Lower leg skin (tissue), 4 donors: ENCODE data around the gene ABCC2. TPM values are rescaled to one million over a fixed set of nuclear protein-coding genes. Genes with fewer than 3 reads are reported as not detected.
"Not testable (repeated sequence)": the region's sequence is repeated elsewhere in the genome, so short reads cannot be mapped to it uniquely, and the experiment has no call there.

ENCODE experiments used
- DNase-seq, 2 donors: peaks; one replicate each; pipeline ENCODE4 v3.0.0-alpha.2; 2019; ENCODE audit warnings: low spot score in 2 of 2
- H3K4me3 ChIP-seq: fragments of 200-600 bp; sonication (generic); 2 replicates; pipeline ENCODE4 v1.5.1; 2017; ENCODE audit warnings: mild to moderate bottlenecking, low read depth; ENCODE audit not compliant: poor library complexity, severe bottlenecking
- CTCF ChIP-seq, 3 donors: fragments of 450-650 bp; IDR thresholded peaks; one replicate each; pipeline ENCODE4 v1.5.1; 2016; ENCODE audit warnings: antibody characterized with exemption in 3 of 3, mild to moderate bottlenecking in 3 of 3, moderate library complexity in 2 of 3
- POLR2A ChIP-seq, 2 donors: fragments of 450-650 bp; IDR thresholded peaks; one replicate each; pipeline ENCODE4 v1.6.1; 2016 to 2017; ENCODE audit warnings: antibody characterized with exemption in 2 of 2, mild to moderate bottlenecking in 1 of 2, moderate library complexity in 1 of 2
- WGBS, 2 donors: methylation state at CpG; one replicate each; pipeline ENCODE4 v1.1.5; 2018; 5-methylcytosine and 5-hydroxymethylcytosine counted together
- intact Hi-C: fragments of 100-400 bp; cut with DNase I; formaldehyde crosslinking; loops from one replicate; pipeline ENCODE4 v1.15.0; 2023; ENCODE audit warnings: low total_unique reads
- total RNA-seq, 4 donors: library from RNA; depleted of rRNA; stranded (reverse); fragments of >200 nt; gene quantifications; one replicate each; pipeline ENCODE4 v1.1.0, GENCODE V29; 2016

The ABCC2 gene
- total RNA-seq, 4 donors from 2014 or later = 0.46 to 2.0 (median 1.9) TPM

- intact Hi-C loops = no loop called here
- DNase-seq = no peak
- TF ChIP-seq POLR2A (IDR thresholded peaks at IDR 0.05) = no peak
- no peak for TF ChIP-seq CTCF (IDR thresholded peaks at IDR 0.05)
- H3K4me3 ChIP-seq = no peak overlapping the region
- WGBS, 2 donors = 88 to 94% methylated on average over 5 of the region's 5 CpGs
These were observed 93.0 kb downstream of the ABCC2 start for GRCh38 chr10:99875473-99875872.

- WGBS, 2 donors = 84 to 86% methylated on average over 19 of the region's 19 CpGs
- TF ChIP-seq POLR2A (IDR thresholded peaks at IDR 0.05) = no peak
- no peak for TF ChIP-seq CTCF (IDR thresholded peaks at IDR 0.05)
- intact Hi-C loops = no loop called here
- no peak for DNase-seq
- H3K4me3 ChIP-seq = no peak overlapping the region
These were observed 97.8 kb downstream of the ABCC2 start for GRCh38 chr10:99880080-99880835.

- H3K4me3 ChIP-seq = no peak overlapping the region
- no peak for DNase-seq
- 96 to 97% methylated on average over 5 of the region's 5 CpGs for WGBS, 2 donors
- intact Hi-C loops = no loop called here
- TF ChIP-seq CTCF (IDR thresholded peaks at IDR 0.05) = no peak
- TF ChIP-seq POLR2A (IDR thresholded peaks at IDR 0.05) = no peak
These were observed 98.9 kb downstream of the ABCC2 start for GRCh38 chr10:99881371-99881770.

- 71 to 87% methylated on average over 2 of the region's 2 CpGs for WGBS, 2 donors
- intact Hi-C loops = no loop called here
- H3K4me3 ChIP-seq = no peak overlapping the region
- no peak for DNase-seq
- no peak for TF ChIP-seq CTCF (IDR thresholded peaks at IDR 0.05)
- TF ChIP-seq POLR2A (IDR thresholded peaks at IDR 0.05) = no peak
These were observed 101.1 kb downstream of the ABCC2 start for GRCh38 chr10:99883523-99883922.

- DNase-seq = peak in 1 of 2 donors; percentile 77
- no peak overlapping the region for H3K4me3 ChIP-seq
- WGBS, 2 donors = 66 to 79% methylated on average over 4 of the region's 4 CpGs
- TF ChIP-seq CTCF (IDR thresholded peaks at IDR 0.05) = no peak
- no peak for TF ChIP-seq POLR2A (IDR thresholded peaks at IDR 0.05)
- intact Hi-C loops = no loop called here
These were observed 106.2 kb downstream of the ABCC2 start for GRCh38 chr10:99888622-99889021.

- H3K4me3 ChIP-seq = no peak overlapping the region
- DNase-seq = no peak
- TF ChIP-seq CTCF (IDR thresholded peaks at IDR 0.05) (no peak), POLR2A (IDR thresholded peaks at IDR 0.05) (no peak)
- 96 to 97% methylated on average over 4 of the region's 4 CpGs for WGBS, 2 donors
- intact Hi-C loops = no loop called here
These were observed 112.2 kb downstream of the ABCC2 start for GRCh38 chr10:99894613-99895012.

- H3K4me3 ChIP-seq, DNase-seq, intact Hi-C loops: not testable (repeated sequence)
- 91 to 93% methylated on average over 9 of the region's 9 CpGs for WGBS, 2 donors
These were observed 112.6 kb downstream of the ABCC2 start for GRCh38 chr10:99895066-99895465.
